HG03045 (cell line): ENCODE data around the gene DUOX1.

Experiments used
- ATAC-seq: cut with Tn5 transposase; IDR thresholded peaks from one replicate; pipeline ENCODE4 v1.9.1; 2021; ENCODE audit warnings: mild to moderate bottlenecking, moderate library complexity; ENCODE audit not compliant: unreplicated experiment

The DUOX1 gene

GRCh38 chr15:45139770-45140169 is 10.0 kb downstream of the DUOX1 start:
- ATAC-seq: no peak

- no peak for ATAC-seq
Observed at GRCh38 chr15:45140557-45141250, 10.9 kb downstream of the DUOX1 start.

GRCh38 chr15:45141386-45141785 is 11.6 kb downstream of the DUOX1 start:
- no peak for ATAC-seq

- no peak for ATAC-seq
Observed at GRCh38 chr15:45143056-45143455, 13.3 kb downstream of the DUOX1 start.

- ATAC-seq: no peak
Observed at GRCh38 chr15:45143946-45144345, 14.2 kb downstream of the DUOX1 start.

- ATAC-seq: no peak
Observed at GRCh38 chr15:45144775-45145174, 15.0 kb downstream of the DUOX1 start.

GRCh38 chr15:45146405-45146804 is 16.6 kb downstream of the DUOX1 start:
- ATAC-seq: no peak

- ATAC-seq: no peak
Observed at GRCh38 chr15:45147606-45148005, 17.8 kb downstream of the DUOX1 start.

- no peak for ATAC-seq
Observed at GRCh38 chr15:45148076-45149059, 18.6 kb downstream of the DUOX1 start.

GRCh38 chr15:45149060-45149459 is 19.3 kb downstream of the DUOX1 start:
- no peak for ATAC-seq

GRCh38 chr15:45150481-45150880 is 20.7 kb downstream of the DUOX1 start:
- ATAC-seq: no peak

GRCh38 chr15:45150997-45151396 is 21.2 kb downstream of the DUOX1 start:
- no peak for ATAC-seq

- ATAC-seq: no peak
Observed at GRCh38 chr15:45151998-45152828, 22.4 kb downstream of the DUOX1 start.

- ATAC-seq: no peak
Observed at GRCh38 chr15:45155739-45156138, 25.9 kb downstream of the DUOX1 start.

- no peak for ATAC-seq
Observed at GRCh38 chr15:45156744-45157455, 27.1 kb downstream of the DUOX1 start.

GRCh38 chr15:45157974-45158373 is 28.2 kb downstream of the DUOX1 start:
- no peak for ATAC-seq

GRCh38 chr15:45161666-45162065 is 31.9 kb downstream of the DUOX1 start:
- no peak for ATAC-seq

GRCh38 chr15:45162771-45163507 is 33.1 kb downstream of the DUOX1 start:
- no peak for ATAC-seq

- ATAC-seq: no peak
Observed at GRCh38 chr15:45163508-45163856, 33.7 kb downstream of the DUOX1 start.

GRCh38 chr15:45164914-45165313 is 35.1 kb downstream of the DUOX1 start:
- no peak for ATAC-seq
